Stomach (tissue), 4 donors: ENCODE results near the gene MYO5C.

ENCODE experiments used
- EP300 ChIP-seq: sonication (generic); formaldehyde crosslinking; IDR thresholded peaks from one replicate; pipeline ENCODE4 v1.6.1; 2017; ENCODE audit warnings: antibody characterized with exemption
- POLR2A ChIP-seq, 4 donors: fragments of 450-650 bp; IDR thresholded peaks; one replicate each; pipeline ENCODE4 v1.6.1; 2016; ENCODE audit warnings: antibody characterized with exemption in 4 of 4, control low read depth in 2 of 4, mild to moderate bottlenecking in 1 of 4, moderate library complexity in 1 of 4
- POLR2AphosphoS5 ChIP-seq, 3 donors: sonication (generic); formaldehyde crosslinking; IDR thresholded peaks; one replicate each; pipeline ENCODE4 v1.6.1; 2016; ENCODE audit warnings: antibody characterized with exemption in 3 of 3
- TF ChIP-seq, protein P1 (sequence below), 7 experiments: fragments of 450-650 bp in 4 of 7; fragments of 200-600 bp in 3 of 7; sonication (generic) in 3 of 7; IDR thresholded peaks; one replicate each; pipeline ENCODE4 v1.5.1; 2016 to 2019; ENCODE audit warnings: antibody characterized with exemption in 7 of 7, control low read depth in 2 of 7, mild to moderate bottlenecking in 1 of 7

DNA sequence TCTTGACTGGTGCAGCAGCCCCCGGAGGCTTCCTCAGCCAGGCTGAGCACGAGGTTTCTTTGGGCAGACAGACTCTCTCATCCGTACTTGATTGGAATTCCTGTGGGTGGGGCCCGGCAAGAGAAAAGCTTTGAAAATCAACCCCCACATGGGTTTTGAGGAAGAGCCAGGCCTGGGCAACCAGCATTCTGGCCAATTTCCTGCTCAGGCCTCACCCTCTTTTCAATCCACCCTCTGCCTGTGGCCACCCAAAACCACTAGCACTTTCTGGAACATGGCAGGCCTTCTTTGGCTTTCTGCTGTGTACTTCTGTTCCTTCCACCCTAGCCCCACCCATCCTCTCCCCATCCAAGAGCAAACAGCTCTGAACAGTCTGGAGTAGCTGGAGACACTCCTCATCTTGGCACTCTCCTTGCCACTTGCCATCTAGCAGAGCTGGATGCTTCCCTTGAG lies 5.9 kb downstream of the MYO5C start:
- TF ChIP-seq EP300 (no peak), POLR2AphosphoS5 (IDR thresholded peaks at IDR 0.05) (peak in 2 of 3 donors; percentile 34 to 52), POLR2A (IDR thresholded peaks at IDR 0.05) (no peak)
- TF ChIP-seq, protein P1, sequence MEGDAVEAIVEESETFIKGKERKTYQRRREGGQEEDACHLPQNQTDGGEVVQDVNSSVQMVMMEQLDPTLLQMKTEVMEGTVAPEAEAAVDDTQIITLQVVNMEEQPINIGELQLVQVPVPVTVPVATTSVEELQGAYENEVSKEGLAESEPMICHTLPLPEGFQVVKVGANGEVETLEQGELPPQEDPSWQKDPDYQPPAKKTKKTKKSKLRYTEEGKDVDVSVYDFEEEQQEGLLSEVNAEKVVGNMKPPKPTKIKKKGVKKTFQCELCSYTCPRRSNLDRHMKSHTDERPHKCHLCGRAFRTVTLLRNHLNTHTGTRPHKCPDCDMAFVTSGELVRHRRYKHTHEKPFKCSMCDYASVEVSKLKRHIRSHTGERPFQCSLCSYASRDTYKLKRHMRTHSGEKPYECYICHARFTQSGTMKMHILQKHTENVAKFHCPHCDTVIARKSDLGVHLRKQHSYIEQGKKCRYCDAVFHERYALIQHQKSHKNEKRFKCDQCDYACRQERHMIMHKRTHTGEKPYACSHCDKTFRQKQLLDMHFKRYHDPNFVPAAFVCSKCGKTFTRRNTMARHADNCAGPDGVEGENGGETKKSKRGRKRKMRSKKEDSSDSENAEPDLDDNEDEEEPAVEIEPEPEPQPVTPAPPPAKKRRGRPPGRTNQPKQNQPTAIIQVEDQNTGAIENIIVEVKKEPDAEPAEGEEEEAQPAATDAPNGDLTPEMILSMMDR (IDR thresholded peaks at IDR 0.05), result no peak
